ENCODE data around the gene ADCK2. TPM values are rescaled to one million over a fixed set of nuclear protein-coding genes. Genes with fewer than 3 reads are reported as not detected.

ADCK2 gene
- total and polyA plus RNA-seq, 4 donors: 3.2 to 15.4 (median 11.1) TPM

DNA sequence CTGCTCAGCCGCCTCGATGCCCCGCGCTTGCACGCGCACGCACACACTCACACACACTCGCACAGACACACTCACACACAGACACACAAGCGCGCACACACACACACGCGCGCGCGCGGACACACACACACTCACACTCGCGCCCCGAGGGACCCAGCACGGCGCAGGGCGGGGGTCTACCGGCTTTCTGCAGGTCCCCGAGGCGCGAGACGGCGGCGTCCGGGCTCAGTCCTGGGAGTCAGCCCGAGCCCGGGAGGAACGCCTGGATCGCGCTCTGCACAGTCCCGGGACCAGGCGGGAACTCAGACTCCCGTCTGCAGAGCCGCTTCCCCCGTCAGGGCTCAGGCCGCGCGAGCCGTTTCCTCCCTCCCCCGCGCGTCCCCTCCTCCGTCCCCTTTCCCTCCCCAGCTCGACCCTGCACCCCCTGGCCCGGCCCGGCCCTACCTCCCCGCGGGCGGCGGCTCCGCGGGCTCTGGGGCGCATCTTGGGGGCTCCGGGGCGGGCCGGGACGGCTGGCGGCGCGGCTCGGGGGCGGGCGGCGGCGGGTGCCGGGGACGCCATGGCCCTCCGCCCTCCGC lies 32.6 kb upstream of the ADCK2 start:
- WGBS: 3% methylated on average over 74 of the region's 74 CpGs
- H3K27ac ChIP-seq (ENCODE audit: low read depth in 1 of 2, low read length in 2 of 2): peak overlapping the region; percentile 68
- no peaks in the 10 kb centered on the region for H3K9me3 ChIP-seq (ENCODE audit: control insufficient read depth in 4 of 4, low read length in 3 of 4)
- H3K9ac ChIP-seq (ENCODE audit: low read depth in 1 of 2, low read length in 2 of 2): no peak overlapping the region
- H3K4me3 ChIP-seq (ENCODE audit: low read depth in 1 of 3, low read length in 3 of 3): peak overlapping the region in 2 of 3 donors; percentile 45 to 59
- TF ChIP-seq GABPA (IDR thresholded peaks at IDR 0.05 in 1 of 2, conservative IDR thresholded peaks at IDR 0.05 in 1 of 2) (no peak), SP1 (IDR thresholded peaks at IDR 0.05) (no peak), HNF4A (conservative IDR thresholded peaks at IDR 0.05) (no peak), FOXA2 (IDR thresholded peaks at IDR 0.05) (no peak), EGR1 (IDR thresholded peaks at IDR 0.05; ENCODE audit: low read depth in 2 of 2) (no peak), JUND (IDR thresholded peaks at IDR 0.05) (no peak), REST (IDR thresholded peaks at IDR 0.05) (no peak)
- TF ChIP-seq, protein P1, sequence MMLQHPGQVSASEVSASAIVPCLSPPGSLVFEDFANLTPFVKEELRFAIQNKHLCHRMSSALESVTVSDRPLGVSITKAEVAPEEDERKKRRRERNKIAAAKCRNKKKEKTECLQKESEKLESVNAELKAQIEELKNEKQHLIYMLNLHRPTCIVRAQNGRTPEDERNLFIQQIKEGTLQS (IDR thresholded peaks at IDR 0.05): no peak
- no peaks in the 10 kb centered on the region for H3K36me3 ChIP-seq (ENCODE audit: control insufficient read depth in 4 of 4, insufficient read depth in 3 of 4, low read depth in 1 of 4, low read length in 3 of 4)
- DNase-seq (ENCODE audit: low spot score): no peak
- H3K4me1 ChIP-seq (ENCODE audit: control insufficient read depth in 4 of 4, insufficient read depth in 4 of 4, low read length in 3 of 4): peaks cover 0 to 28% (median 8%) of the 10 kb centered on the region in 4 donors
- H3K27me3 ChIP-seq (ENCODE audit: control insufficient read depth in 4 of 4, insufficient read depth in 4 of 4, low read length in 3 of 4): peaks cover 0 to 6% (median 0%) of the 10 kb centered on the region in 4 donors

DNA sequence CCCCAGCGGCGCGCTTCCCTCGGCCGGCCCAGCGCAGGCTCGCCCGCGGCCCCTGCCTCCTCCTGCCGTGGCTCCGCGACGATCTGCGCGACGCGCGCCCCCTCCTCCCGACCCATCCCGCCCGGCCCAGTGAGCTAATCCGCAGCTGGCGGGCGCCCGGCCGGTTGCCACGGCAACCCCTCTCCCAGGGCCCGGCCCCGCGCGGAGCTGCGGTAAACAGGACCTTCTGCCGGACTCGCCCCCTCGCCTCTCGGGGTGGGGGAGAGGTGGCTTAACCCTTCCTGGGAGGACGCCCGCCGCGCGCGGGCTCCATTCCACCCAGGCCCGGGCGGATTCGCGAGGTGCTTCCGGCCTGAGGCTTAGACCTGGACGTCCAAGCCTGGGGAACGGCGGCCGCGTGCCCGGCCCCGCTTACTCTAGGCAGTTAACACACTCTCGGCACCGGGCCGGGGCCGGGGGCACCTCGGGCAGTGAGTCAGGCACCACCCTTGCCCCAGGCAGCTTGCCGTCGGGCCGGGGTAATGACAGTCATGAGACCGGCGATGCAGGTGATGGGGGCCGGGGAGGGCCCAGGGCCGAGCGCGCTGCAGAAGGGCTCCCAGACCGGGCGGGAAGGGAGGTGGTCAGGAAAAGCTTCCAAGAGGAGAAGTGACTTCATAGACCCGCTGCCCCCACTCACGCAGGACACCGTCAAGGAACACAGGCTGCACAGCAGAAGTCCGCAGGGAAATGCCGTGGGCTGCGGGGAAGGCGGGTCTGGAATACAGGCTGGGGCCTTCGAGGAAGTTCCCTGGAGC lies 31.8 kb upstream of the ADCK2 start, which contains the start of gene DENND2A:
Gene DENND2A, minus strand, starts transcription at position 87 of the 797 bp plus-strand sequence. CDS start 38,416 bp downstream, outside the sequence.
- Histone ChIP-seq H3K27me3 (ENCODE audit: control insufficient read depth in 4 of 4, insufficient read depth in 4 of 4, low read length in 3 of 4) (peaks cover 0 to 6% (median 0%) of the 10 kb centered on the region in 4 donors), H3K27ac (ENCODE audit: low read depth in 1 of 2, low read length in 2 of 2) (peak within 1 kb of the TSS; percentile 68), H3K36me3 (ENCODE audit: control insufficient read depth in 4 of 4, insufficient read depth in 3 of 4, low read depth in 1 of 4, low read length in 3 of 4) (no peaks in the 10 kb centered on the region), H3K9me3 (ENCODE audit: control insufficient read depth in 4 of 4, low read length in 3 of 4) (no peaks in the 10 kb centered on the region), H3K4me1 (ENCODE audit: control insufficient read depth in 4 of 4, insufficient read depth in 4 of 4, low read length in 3 of 4) (peaks cover 0 to 27% (median 8%) of the 10 kb centered on the region in 4 donors), H3K4me3 (ENCODE audit: low read depth in 1 of 3, low read length in 3 of 3) (peak within 1 kb of the TSS in 2 of 3 donors; percentile 45 to 59), H3K9ac (ENCODE audit: low read depth in 1 of 2, low read length in 2 of 2) (no peak within 1 kb of the TSS)
- peak; percentile 69 for DNase-seq (ENCODE audit: low spot score)
- 15% methylated on average over 78 of the region's 78 CpGs for WGBS
- TF ChIP-seq SP1 (IDR thresholded peaks at IDR 0.05) (no peak), RAD21 (IDR thresholded peaks at IDR 0.05) (no peak), TAF1 (conservative IDR thresholded peaks at IDR 0.05) (no peak), MAX (IDR thresholded peaks at IDR 0.05) (no peak), CTCF (IDR thresholded peaks at IDR 0.05; ENCODE audit: low read depth, low read length, missing input control) (no peak), REST (IDR thresholded peaks at IDR 0.05) (no peak), JUND (IDR thresholded peaks at IDR 0.05) (no peak), YY1 (IDR thresholded peaks at IDR 0.05) (no peak), HNF4G (IDR thresholded peaks at IDR 0.05) (no peak), HNF4A (conservative IDR thresholded peaks at IDR 0.05) (no peak), GABPA (IDR thresholded peaks at IDR 0.05 in 1 of 2, conservative IDR thresholded peaks at IDR 0.05 in 1 of 2) (no peak), FOXA1 (IDR thresholded peaks at IDR 0.05) (no peak), EGR1 (IDR thresholded peaks at IDR 0.05; ENCODE audit: low read depth in 2 of 2) (no peak), FOXA2 (IDR thresholded peaks at IDR 0.05) (no peak), RXRA (IDR thresholded peaks at IDR 0.05) (no peak), NR2F2 (IDR thresholded peaks at IDR 0.05) (no peak), ZBTB33 (IDR thresholded peaks at IDR 0.05) (no peak)
- TF ChIP-seq, protein P1 (IDR thresholded peaks at IDR 0.05): no peak

Measured in liver (tissue), 9 donors.